Upper lobe of left lung (tissue), 4 donors: Measurements from ENCODE around the gene SLC27A4.

ENCODE experiments used
- POLR2A ChIP-seq, 4 donors: fragments of 450-650 bp; IDR thresholded peaks; one replicate each; pipeline ENCODE4 v1.5.1; 2016 to 2017; ENCODE audit warnings: antibody characterized with exemption in 4 of 4, mild to moderate bottlenecking in 2 of 4
- POLR2AphosphoS5 ChIP-seq, 2 donors: sonication (generic); formaldehyde crosslinking; IDR thresholded peaks; one replicate each; pipeline ENCODE4 v1.5.1; 2017; ENCODE audit warnings: antibody characterized with exemption in 2 of 2
- TF ChIP-seq, protein P1 (sequence below), 6 experiments: fragments of 450-650 bp in 4 of 6; fragments of 200-600 bp in 2 of 6; sonication (generic) in 2 of 6; IDR thresholded peaks; one replicate each; pipeline ENCODE4 v1.5.1; 2016 to 2019; ENCODE audit warnings: antibody characterized with exemption in 6 of 6

DNA sequence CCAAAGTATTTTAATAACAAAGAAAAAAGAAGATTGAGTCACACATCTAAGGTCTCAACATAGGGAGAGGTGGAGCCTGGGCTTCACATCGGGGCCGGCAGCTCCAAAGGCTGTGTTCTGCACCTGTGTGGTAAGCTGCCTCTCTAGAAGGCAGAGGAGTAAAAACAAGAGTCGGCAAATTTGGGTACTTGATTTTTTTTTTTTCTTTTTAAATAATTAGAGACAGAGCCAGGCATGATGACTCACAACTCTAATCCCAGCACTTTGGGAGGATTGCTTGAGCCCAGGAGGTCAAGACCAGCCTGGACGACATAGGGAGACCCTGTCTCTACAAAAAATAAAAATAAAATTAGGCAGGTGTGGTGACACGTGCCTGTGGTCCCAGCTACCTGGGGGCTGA is 35.5 kb downstream of the SLC27A4 start:
- TF ChIP-seq, protein P1, sequence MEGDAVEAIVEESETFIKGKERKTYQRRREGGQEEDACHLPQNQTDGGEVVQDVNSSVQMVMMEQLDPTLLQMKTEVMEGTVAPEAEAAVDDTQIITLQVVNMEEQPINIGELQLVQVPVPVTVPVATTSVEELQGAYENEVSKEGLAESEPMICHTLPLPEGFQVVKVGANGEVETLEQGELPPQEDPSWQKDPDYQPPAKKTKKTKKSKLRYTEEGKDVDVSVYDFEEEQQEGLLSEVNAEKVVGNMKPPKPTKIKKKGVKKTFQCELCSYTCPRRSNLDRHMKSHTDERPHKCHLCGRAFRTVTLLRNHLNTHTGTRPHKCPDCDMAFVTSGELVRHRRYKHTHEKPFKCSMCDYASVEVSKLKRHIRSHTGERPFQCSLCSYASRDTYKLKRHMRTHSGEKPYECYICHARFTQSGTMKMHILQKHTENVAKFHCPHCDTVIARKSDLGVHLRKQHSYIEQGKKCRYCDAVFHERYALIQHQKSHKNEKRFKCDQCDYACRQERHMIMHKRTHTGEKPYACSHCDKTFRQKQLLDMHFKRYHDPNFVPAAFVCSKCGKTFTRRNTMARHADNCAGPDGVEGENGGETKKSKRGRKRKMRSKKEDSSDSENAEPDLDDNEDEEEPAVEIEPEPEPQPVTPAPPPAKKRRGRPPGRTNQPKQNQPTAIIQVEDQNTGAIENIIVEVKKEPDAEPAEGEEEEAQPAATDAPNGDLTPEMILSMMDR (IDR thresholded peaks at IDR 0.05): no peak
- no peak for TF ChIP-seq POLR2A (IDR thresholded peaks at IDR 0.05)
- TF ChIP-seq POLR2AphosphoS5 (IDR thresholded peaks at IDR 0.05): no peak
